Natural killer cell treated with Interleukin-12 subunit alpha and Interleukin-12 subunit beta and Interleukin-15 and Interleukin-18, amount 100 ng/mL, for 72 hours (primary cell): ENCODE measurements around the gene SPEM2. TPM values are rescaled to one million over a fixed set of nuclear protein-coding genes. Genes with fewer than 3 reads are reported as not detected.

ENCODE experiments used
- ATAC-seq, 2 donors: fragments of 150-1000 bp; cut with Tn5 transposase in 1 of 2; sonication (Bioruptor Pico), chemical (Tn5 transposase) in 1 of 2; 2 replicates each; pipeline ENCODE4 v1.10.0; 2021
- DNase-seq: peaks from one replicate; pipeline ENCODE4 v3.0.0; 2022; ENCODE audit warnings: low spot score
- H3K27ac Mint-ChIP-seq, 2 donors: 1 replicate in 1 of 2; 2 replicates in 1 of 2; pipeline ENCODE4 v1.8.0; 2022; ENCODE audit warnings: mixed read lengths in 2 of 2, mild to moderate bottlenecking in 1 of 2, moderate library complexity in 1 of 2
- H3K27me3 Mint-ChIP-seq, 2 donors: 1 replicate in 1 of 2; 2 replicates in 1 of 2; pipeline ENCODE4 v1.8.0; 2022; ENCODE audit warnings: mixed read lengths in 2 of 2
- H3K36me3 Mint-ChIP-seq: one replicate; pipeline ENCODE4 v1.8.0; 2022; ENCODE audit warnings: mixed read lengths
- H3K4me1 Mint-ChIP-seq, 2 donors: 1 replicate in 1 of 2; 2 replicates in 1 of 2; pipeline ENCODE4 v1.8.0; 2022; ENCODE audit warnings: low read depth in 2 of 2, mixed read lengths in 2 of 2, mild to moderate bottlenecking in 1 of 2
- H3K4me3 Mint-ChIP-seq: one replicate; pipeline ENCODE4 v1.8.0; 2022; ENCODE audit warnings: mixed read lengths
- H3K9me3 Mint-ChIP-seq: 2 replicates; pipeline ENCODE4 v1.8.0; 2022; ENCODE audit warnings: mixed read lengths
- total RNA-seq, 2 donors: library from RNA; stranded (reverse); gene quantifications; one replicate each; pipeline ENCODE4 v1.2.3, GENCODE V29; 2022

The SPEM2 gene
- total RNA-seq = not detected

- Mint-ChIP-seq H3K9me3 (no peaks in the 10 kb centered on the region), H3K36me3 (no peaks in the 10 kb centered on the region), H3K4me1 (no peaks in the 10 kb centered on the region), H3K27me3 (no peaks in the 10 kb centered on the region), H3K27ac (no peak within 1 kb of the TSS), H3K4me3 (no peak within 1 kb of the TSS)
- DNase-seq (no peak), ATAC-seq (no peak)
Measured at GRCh38 chr17:7425316-7425715, at the start of gene SPEM2. Gene SPEM2 (plus strand): TSS chr17:7425616. CDS start chr17:7425689, 73 bp downstream.

GRCh38 chr17:7379134-7379533, 46.3 kb upstream of the SPEM2 start:
- Mint-ChIP-seq H3K9me3 (peaks cover 3% of the 10 kb centered on the region), H3K27me3 (peaks cover 32 to 39% of the 10 kb centered on the region in 2 donors), H3K4me3 (no peak overlapping the region), H3K4me1 (peaks cover 0 to 5% of the 10 kb centered on the region in 2 donors), H3K27ac (no peak overlapping the region), H3K36me3 (peaks cover 6% of the 10 kb centered on the region)
- ATAC-seq (no peak), DNase-seq (no peak)

DNA sequence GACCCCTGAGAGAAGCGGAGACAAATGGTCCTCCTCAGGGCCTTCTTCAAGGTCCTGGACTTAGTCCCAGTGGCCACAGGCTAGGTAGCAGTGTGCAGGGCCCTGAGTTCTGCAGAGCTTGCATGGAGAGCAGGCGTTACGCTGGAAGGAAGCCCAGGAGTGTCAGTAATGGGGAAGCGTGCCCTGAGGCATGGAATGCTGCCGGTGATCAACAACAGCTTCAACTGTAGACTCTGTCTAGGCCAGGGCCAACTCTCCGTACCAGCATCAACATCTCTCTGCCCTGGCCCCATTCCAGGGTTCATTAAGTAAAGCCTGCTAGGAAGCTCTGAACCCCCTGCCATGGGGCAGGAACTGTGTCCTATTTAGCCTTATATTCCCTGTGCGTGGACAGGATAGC, 45.1 kb upstream of the SPEM2 start:
- peaks cover 32 to 39% of the 10 kb centered on the region in 2 donors for H3K27me3 Mint-ChIP-seq
- ATAC-seq (no peak), DNase-seq (no peak)
- H3K36me3 Mint-ChIP-seq = peaks cover 6% of the 10 kb centered on the region
- no peak overlapping the region for H3K27ac Mint-ChIP-seq
- peaks cover 0 to 5% of the 10 kb centered on the region in 2 donors for H3K4me1 Mint-ChIP-seq
- H3K4me3 Mint-ChIP-seq = no peak overlapping the region
- peaks cover 3% of the 10 kb centered on the region for H3K9me3 Mint-ChIP-seq

- peaks cover 32 to 39% of the 10 kb centered on the region in 2 donors for H3K27me3 Mint-ChIP-seq
- DNase-seq = no peak
- no peak within 1 kb of the TSS for H3K27ac Mint-ChIP-seq
- H3K4me3 Mint-ChIP-seq = no peak within 1 kb of the TSS
- peaks cover 6% of the 10 kb centered on the region for H3K36me3 Mint-ChIP-seq
- no peak for ATAC-seq
- peaks cover 3% of the 10 kb centered on the region for H3K9me3 Mint-ChIP-seq
- H3K4me1 Mint-ChIP-seq = peaks cover 0 to 5% of the 10 kb centered on the region in 2 donors
Measured at GRCh38 chr17:7380855-7381683, 44.3 kb upstream of the SPEM2 start, which contains the start of gene TNK1. Gene TNK1 (plus strand): TSS chr17:7381089. CDS start chr17:7382927, 1,838 bp downstream.

DNA sequence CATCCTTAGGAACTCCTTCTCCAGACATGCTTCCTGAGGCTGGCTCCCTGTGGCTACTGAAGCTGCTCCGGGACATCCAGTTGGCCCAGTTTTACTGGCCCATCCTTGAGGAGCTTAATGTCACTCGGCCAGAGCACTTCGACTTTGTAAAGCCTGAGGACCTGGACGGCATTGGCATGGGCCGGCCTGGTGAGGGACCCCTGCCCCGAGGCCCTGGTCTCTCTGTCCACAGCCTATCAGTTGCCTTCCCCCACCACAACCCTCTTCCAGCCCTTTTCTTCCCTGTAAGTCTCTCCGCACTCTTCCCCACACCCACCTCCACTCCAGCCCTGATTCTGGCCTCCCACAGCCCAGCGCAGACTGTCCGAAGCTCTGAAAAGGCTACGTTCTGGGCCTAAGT, 42.5 kb upstream of the SPEM2 start:
- peaks cover 0 to 5% of the 10 kb centered on the region in 2 donors for H3K4me1 Mint-ChIP-seq
- peaks cover 6% of the 10 kb centered on the region for H3K36me3 Mint-ChIP-seq
- H3K4me3 Mint-ChIP-seq = no peak overlapping the region
- no peak overlapping the region for H3K27ac Mint-ChIP-seq
- H3K27me3 Mint-ChIP-seq = peaks cover 28 to 30% of the 10 kb centered on the region in 2 donors
- peaks cover 3% of the 10 kb centered on the region for H3K9me3 Mint-ChIP-seq
- DNase-seq (no peak), ATAC-seq (no peak)

DNA sequence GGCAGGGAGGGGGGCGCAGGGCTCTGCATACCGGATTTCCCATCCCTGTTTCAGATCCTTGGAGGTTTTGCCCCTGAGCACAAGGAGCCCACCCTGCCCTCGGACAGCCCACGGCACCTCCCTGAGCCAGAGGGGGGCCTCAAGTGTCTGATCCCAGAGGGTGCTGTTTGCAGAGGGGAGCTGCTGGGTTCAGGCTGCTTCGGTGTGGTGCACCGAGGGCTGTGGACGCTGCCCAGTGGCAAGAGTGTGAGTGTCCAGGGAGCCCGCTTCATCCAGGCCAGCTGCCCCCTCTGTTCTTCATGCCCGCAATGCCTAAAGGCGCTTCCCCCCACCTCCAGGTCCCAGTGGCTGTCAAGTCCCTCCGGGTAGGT, 42.1 kb upstream of the SPEM2 start:
- H3K27ac Mint-ChIP-seq = no peak overlapping the region
- no peak for ATAC-seq

DNA sequence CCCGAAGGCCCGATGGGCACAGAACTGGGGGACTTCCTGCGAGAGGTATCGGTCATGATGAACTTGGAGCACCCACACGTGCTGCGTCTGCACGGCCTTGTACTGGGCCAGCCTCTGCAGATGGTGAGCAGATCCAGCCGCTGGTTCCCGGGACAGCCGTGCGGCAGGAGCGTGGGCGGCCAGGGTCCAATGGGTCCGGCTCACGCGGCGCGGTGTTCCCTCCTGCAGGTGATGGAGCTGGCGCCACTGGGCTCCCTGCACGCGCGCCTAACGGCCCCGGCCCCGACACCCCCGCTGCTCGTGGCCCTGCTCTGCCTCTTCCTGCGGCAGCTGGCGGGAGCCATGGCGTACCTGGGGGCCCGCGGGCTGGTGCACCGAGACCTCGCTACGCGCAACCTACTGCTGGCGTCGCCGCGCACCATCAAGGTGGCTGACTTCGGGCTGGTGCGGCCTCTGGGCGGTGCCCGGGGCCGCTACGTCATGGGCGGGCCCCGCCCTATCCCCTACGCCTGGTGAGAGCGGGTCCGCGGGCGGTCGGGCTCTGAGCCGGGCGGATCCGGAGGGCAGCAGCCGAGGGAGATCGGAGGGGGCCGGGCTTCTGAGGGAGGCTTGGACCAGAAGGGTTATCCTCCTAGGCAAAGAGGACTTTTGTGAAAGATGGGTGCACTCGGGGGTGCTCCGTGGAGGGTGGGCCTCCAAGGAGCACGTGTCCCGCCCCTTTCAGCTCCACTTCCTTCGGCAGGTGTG, 41.5 kb upstream of the SPEM2 start:
- ATAC-seq (peak; percentile 94 to 95), DNase-seq (no peak)
- Mint-ChIP-seq H3K27me3 (peaks cover 28% of the 10 kb centered on the region in 2 donors), H3K27ac (no peak overlapping the region), H3K36me3 (peaks cover 6% of the 10 kb centered on the region), H3K9me3 (peaks cover 3% of the 10 kb centered on the region), H3K4me1 (peaks cover 0 to 5% of the 10 kb centered on the region in 2 donors), H3K4me3 (peak overlapping the region; percentile 22)

More for the DNA sequence above, 42.1 kb upstream of the SPEM2 start:
- Mint-ChIP-seq H3K36me3 (peaks cover 6% of the 10 kb centered on the region), H3K27me3 (peaks cover 28 to 30% of the 10 kb centered on the region in 2 donors), H3K9me3 (peaks cover 3% of the 10 kb centered on the region), H3K4me3 (no peak overlapping the region), H3K4me1 (peaks cover 0 to 5% of the 10 kb centered on the region in 2 donors)
- DNase-seq = no peak

DNA sequence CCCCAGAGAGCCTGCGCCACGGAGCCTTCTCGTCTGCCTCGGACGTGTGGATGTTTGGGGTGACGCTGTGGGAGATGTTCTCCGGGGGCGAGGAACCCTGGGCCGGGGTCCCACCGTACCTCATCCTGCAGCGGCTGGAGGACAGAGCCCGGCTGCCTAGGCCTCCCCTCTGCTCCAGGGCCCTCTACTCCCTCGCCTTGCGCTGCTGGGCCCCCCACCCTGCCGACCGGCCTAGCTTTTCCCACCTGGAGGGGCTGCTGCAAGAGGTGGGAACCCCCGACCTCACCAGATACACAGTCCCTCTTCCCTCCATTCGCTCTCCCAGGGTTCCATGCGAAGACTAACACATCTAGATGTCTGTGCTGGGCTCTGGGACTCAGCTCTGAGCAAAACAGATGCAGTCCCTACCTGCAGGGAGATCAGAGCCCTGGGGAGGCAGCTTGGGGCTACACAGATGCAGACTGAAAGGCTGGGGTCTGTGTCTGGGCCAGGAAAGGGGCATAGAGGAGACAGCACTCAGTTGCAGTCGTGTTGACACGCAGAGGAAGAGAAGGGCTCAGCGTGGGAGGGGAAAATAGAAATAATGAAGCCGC, 40.8 kb upstream of the SPEM2 start:
- Mint-ChIP-seq H3K36me3 (no peaks in the 10 kb centered on the region), H3K4me1 (peaks cover 0 to 5% of the 10 kb centered on the region in 2 donors), H3K4me3 (peak overlapping the region; percentile 22), H3K9me3 (no peaks in the 10 kb centered on the region), H3K27me3 (peaks cover 21% of the 10 kb centered on the region in 2 donors), H3K27ac (no peak overlapping the region)
- ATAC-seq (no peak), DNase-seq (no peak)

- DNase-seq = no peak
- no peaks in the 10 kb centered on the region for H3K27me3 Mint-ChIP-seq
- no peak overlapping the region for H3K27ac Mint-ChIP-seq
- H3K4me1 Mint-ChIP-seq = peaks cover 4 to 8% of the 10 kb centered on the region in 2 donors
- ATAC-seq = no peak
- H3K36me3 Mint-ChIP-seq = no peaks in the 10 kb centered on the region
- H3K9me3 Mint-ChIP-seq = no peaks in the 10 kb centered on the region
- no peak overlapping the region for H3K4me3 Mint-ChIP-seq
Measured at GRCh38 chr17:7388856-7389255, 36.6 kb upstream of the SPEM2 start.

DNA sequence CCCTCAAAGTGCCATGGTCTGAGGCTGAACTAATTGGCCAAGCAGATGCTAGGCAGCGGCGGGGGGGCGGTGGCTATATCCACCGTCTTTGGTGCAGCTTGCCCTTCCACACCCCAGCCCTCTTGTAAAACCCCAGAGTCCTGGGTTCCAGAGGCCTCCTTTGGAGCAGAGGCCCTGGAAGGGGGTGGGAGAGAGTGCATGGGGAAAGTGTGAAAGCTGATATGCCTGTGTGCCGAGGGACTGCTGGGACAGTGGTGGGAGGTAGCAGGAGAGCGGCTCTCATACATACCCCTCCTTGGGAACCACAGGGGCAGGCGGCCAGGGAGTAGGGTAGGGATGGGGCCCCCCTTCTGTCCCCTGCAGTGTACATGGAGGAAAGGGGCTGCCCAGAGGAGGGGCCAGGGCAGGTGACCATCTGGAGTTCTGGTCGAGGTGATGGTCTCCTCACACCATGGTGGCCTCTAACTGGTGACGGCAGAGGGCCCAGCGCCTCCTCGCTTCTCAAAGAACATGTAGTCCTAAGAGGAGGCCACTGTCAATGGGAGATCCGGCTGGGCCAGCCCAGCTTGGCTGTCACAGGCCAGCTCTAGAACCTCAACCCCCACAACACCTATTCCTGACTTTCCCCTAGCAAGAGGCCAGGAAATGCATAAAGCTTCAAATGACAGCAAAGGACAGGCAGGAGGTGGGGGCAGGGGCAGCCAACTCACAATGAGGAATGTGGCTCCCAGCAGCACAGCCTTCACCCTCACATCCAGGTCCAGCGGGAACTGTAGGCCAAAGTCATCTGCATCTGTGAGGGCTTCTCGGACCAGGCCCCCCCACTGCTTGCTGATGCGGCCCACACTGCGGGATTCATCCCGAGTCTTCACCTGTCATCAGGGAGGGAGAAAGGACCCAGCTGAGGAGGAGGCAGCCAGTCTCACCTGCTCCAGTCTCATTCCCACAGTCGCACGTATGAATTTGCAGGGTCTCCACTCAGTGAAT, 35.2 kb upstream of the SPEM2 start:
- ATAC-seq (no peak), DNase-seq (no peak)
- no peaks in the 10 kb centered on the region for H3K27me3 Mint-ChIP-seq
- no peaks in the 10 kb centered on the region for H3K36me3 Mint-ChIP-seq
- no peak overlapping the region for H3K4me3 Mint-ChIP-seq
- H3K9me3 Mint-ChIP-seq = no peaks in the 10 kb centered on the region
- peaks cover 9 to 12% of the 10 kb centered on the region in 2 donors for H3K4me1 Mint-ChIP-seq
- H3K27ac Mint-ChIP-seq = no peak overlapping the region

DNA sequence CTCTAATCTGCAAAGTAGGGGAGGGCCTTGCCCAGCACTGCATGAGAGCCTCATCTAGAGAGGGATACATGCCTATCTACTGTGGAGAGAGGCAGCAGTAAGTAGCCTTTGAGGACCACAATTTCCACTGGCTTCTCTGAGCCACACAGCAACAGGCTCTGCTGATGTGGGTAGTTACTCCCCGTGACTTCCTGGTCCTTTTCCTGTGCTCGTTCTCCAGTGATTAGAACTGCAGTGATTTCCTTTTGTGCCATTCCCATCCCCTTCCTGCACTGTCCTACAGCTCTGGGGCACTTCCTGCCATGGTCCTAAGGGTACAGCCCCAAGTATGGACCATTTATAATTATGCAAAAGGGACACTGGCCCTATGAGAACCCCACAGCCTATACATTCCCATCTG, 34.1 kb upstream of the SPEM2 start:
- Mint-ChIP-seq H3K36me3 (no peaks in the 10 kb centered on the region), H3K4me3 (no peak overlapping the region), H3K27ac (no peak overlapping the region), H3K27me3 (no peaks in the 10 kb centered on the region), H3K9me3 (no peaks in the 10 kb centered on the region), H3K4me1 (peaks cover 10 to 12% of the 10 kb centered on the region in 2 donors)
- ATAC-seq (no peak), DNase-seq (no peak)

- H3K27me3 Mint-ChIP-seq = no peaks in the 10 kb centered on the region
- H3K9me3 Mint-ChIP-seq = no peaks in the 10 kb centered on the region
- no peaks in the 10 kb centered on the region for H3K36me3 Mint-ChIP-seq
- H3K4me3 Mint-ChIP-seq = peak overlapping the region; percentile 88
- ATAC-seq (no peak), DNase-seq (no peak)
- peaks cover 10 to 12% of the 10 kb centered on the region in 2 donors for H3K4me1 Mint-ChIP-seq
- H3K27ac Mint-ChIP-seq = no peak overlapping the region
Measured at GRCh38 chr17:7392696-7393612, 32.5 kb upstream of the SPEM2 start.
